Measurements from ENCODE around the gene KCNJ10. TPM values are rescaled to one million over a fixed set of nuclear protein-coding genes. Genes with fewer than 3 reads are reported as not detected.
A peak's percentile ranks its signal among the peaks of the same experiment; 100 is the strongest.

Gene KCNJ10
- total RNA-seq, 1 donor from 2014 or later = not detected

DNA sequence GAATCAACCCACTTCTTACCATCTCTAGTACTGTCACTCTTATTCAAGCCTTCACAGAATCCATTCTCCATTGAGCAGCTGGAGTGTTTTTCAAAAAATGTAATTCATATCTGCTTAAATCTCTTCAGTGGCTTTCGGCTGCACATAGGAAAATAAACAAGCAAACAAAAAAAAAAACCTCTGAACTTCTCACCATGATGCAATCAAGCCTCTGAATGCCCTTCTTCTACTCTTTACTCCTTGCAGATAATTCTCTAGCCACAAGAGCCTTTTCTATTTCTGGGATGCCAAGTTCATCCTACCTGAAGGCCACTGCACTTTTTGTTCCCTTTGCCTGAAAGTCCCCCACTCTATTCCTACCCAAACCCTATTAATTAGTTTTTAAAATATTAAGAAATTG, 52.4 kb downstream of the KCNJ10 start:
- DNase-seq (ENCODE audit: missing footprints) (no peak), ATAC-seq (no peak)
- intact Hi-C loops (cut with DNase I) = no loop called here

DNA sequence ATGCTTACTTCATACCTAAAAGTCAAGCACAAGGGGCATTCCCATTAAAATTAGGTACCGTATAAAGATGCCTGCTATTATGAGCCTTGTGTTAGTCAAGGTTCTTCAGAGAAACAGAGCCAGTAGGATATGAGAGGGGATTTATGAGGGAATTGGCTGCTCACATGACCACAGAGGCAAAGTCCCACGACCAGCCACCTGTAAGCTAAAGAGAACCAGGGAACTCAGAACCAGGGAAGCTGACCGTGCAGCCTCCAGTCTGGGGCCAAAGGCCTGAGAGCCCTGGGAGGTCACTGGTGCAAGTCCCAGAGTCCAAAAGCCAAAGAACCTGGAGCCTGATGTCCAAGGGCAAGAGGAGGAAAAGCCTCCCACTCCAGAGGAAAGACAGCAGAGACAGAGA, 58.2 kb downstream of the KCNJ10 start:
- ATAC-seq (no peak), DNase-seq (ENCODE audit: missing footprints) (no peak)
- intact Hi-C loops (cut with DNase I) = no loop called here

DNA sequence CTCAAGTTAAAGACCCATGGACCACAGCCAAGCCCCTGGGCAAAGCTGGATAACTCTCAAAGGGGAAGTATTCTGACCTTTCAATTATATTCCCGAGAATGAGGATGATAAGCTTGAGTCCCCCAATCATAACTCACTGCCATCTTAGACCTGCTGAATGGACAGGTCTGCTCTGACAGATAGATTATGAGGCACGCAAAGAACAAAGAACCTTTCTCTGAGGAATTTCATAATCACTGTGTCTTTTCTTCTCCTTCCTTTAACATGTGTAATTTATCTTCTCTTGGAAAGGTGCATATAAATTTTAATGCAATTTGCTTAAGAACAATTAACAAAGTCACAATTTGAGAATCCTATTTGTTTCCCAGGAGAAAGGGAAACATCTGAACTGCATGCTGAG, 60.2 kb downstream of the KCNJ10 start:
- no peak for DNase-seq (ENCODE audit: missing footprints)
- ATAC-seq = no peak
- intact Hi-C loops (cut with DNase I) = no loop called here

DNA sequence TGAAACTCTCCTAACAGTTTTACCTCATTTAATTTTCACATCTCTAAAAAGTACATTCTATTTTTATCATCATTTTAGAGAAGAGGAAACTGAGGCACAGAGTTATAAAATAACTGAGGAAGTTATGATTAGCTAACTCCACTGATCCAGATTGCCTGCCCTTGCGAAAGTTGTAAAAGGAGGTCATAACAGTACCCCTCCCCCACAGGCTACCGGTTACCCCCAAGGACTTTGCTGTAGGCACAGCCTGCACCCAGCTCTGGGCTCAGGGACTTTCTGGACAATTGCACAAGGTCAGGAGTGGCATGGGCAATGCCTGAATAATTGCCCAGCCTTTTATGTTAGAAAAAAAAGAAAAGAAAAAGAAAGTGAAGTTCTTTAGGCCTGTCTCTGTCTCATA, 60.9 kb downstream of the KCNJ10 start:
- no peak for DNase-seq (ENCODE audit: missing footprints)
- no peak for ATAC-seq
- intact Hi-C loops (cut with DNase I) = no loop called here

DNA sequence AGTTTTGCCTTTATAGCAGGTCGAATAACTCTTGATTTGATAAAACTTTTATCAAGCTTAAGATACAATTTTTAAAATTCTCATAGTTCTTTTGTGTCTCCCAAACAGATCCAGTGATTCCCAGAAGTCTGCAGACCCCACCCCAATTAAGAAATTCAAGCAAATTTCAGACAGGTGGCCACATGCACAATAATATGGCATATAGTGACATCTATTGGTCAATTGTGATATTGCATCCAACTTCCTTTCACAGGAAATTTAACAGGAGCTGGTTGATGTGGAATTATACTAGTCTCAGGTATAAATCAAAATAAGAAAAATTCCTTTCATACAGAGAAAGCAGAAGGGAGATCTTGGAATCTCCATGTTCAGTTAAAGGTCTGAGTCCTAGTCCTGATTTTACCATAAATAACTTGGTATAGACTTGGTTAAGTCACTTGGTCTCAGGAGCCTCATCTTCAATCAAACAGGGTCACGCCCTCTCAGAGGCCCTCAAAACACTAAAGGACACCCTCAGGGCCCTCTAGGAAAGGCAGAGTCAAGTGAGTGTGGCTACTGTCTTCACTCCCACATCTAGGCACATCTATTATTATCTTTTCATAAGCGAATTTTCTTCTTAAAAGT, 62.3 kb downstream of the KCNJ10 start:
- intact Hi-C loops (cut with DNase I) = loop anchor here (1.0 to 2.0 kb wide), 2 partner anchors 71 to 209 kb away; no protein-coding TSS in a partner anchor
- no peak for DNase-seq (ENCODE audit: missing footprints)
- no peak for ATAC-seq

DNA sequence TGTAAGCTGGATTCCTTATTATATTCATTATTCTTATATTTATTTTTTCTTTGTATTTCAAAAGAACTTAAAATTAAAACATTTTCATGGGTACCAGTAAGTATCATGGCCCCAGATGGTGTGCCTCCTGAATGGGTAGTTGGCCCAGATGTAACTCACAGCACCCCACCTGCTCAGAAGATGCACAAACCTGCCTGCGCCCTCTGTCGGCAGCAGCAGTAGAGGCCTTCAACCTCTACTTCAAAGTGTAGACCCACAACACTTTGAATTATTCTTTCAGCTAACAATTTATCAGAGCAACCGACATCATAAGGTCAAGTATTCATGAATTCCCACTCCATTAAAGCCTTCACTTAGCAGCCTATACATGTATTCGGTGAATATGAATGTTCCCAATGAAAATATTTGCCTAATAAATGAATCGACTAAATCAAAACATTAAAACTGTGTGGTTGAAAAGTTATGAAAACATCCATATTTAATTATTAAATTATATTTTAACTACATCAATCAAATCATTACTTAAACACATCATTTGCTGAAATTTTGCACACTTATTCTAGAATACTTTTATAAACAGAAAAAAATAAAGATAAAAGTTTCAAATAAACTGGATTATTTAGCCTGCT, 63.5 kb downstream of the KCNJ10 start:
- intact Hi-C loops (cut with DNase I) = loop anchor here (2.0 kb wide), 1 partner anchor 208 kb away; no protein-coding TSS in a partner anchor
- peak; percentile 57 for ATAC-seq
- DNase-seq (ENCODE audit: missing footprints) = peak; percentile 83

DNA sequence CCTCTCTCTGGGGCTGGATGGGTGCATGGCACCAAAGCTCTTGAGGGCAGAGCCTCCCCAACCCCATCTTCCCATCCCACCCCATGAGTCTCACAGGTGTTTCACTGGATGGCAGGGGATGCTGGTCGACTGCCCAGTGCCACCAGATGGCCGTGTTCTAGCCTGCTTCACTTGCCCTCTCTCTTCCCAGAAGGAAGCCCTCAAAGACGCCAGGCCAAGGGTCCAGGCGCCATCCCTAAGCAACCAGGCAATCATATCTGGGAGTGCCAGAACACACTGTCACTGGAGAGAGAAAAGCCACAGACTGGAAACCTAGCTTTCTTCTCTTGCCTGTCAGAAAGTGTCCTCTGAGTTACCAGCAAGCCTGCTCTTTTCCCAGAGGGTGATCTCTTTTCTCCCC, 64.9 kb downstream of the KCNJ10 start:
- no peak for ATAC-seq
- no peak for DNase-seq (ENCODE audit: missing footprints)
- intact Hi-C loops (cut with DNase I) = no loop called here

DNA sequence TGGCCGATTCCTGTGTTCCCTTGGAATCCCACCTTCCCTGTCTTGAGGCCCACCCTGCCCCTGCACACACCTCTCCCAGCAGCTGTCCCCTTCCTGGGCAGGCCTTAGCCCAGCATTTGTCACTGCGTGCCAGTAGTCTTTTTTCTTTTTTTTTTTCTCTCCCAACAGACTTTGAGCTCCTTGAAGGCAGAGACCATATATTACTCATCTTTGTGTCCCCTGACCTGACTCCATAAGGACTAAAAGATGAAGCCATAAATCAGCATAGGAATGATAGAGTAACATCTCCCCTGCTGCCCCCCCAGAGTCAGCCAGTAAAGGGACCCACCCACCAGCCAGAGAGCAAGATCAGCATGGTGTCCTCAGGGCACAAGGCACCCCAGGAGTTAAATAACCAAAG, 65.5 kb downstream of the KCNJ10 start:
- no peak for ATAC-seq
- intact Hi-C loops (cut with DNase I) = no loop called here
- no peak for DNase-seq (ENCODE audit: missing footprints)

DNA sequence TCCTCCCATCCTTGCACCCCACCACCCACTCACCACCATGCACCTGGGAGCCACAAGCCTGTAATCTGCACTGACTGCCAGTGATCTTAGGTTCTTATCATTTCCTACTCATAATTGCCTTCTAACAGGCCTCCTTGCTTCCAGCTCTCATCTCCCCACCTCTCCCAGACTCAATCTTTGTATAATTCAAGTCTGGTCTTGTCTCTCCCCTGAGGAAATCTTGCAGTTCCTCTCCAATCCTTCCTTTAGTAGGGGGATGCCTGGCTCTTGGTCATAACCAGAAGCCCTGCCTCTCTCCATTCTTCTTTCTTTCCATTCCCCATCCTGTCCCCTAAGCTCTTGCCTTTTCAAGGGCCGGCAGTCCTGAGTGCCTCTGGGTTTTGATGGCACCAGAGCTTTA, 66.0 kb downstream of the KCNJ10 start:
- no peak for ATAC-seq
- DNase-seq (ENCODE audit: missing footprints) = no peak
- intact Hi-C loops (cut with DNase I) = no loop called here

DNA sequence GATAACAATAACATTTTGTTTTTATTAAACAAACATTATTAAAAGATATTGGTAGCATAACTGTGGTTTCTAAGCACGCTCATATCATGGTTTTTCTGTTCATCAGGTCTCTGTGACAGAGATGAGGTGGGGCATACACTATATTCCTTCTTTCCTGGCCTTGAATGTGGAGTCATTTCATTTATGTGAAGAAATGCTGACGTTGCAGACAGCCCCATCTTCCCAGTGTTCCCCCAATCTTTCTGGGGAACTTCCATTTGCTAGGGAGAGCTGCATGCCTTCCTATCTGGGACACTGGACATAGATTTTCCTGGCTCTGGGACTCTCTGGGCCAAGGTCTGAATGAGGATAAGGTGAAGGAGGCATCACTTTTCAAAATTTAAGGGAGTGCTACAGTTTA, 68.5 kb downstream of the KCNJ10 start:
- intact Hi-C loops (cut with DNase I) = no loop called here
- ATAC-seq (no peak), DNase-seq (ENCODE audit: missing footprints) (no peak)

DNA sequence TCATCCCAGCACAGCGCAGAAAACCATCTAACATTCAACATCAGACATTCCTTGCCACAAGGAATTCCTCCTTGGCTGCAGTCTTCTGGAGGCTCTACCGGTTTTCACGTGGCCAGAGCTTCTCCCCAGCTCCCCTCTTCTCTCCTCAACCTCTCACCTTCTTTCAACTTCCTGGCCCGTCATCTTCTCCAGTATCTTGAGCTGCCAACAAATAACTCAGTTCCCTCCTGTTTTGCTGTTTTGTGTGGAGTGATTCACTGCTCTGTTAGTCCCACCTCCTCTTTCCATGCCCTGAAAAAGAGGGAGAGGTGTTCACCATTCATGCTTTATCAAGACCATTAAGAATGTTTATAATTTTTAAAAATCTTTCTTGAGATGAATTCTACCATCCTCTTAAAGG, 70.8 kb downstream of the KCNJ10 start:
- intact Hi-C loops (cut with DNase I) = no loop called here
- no peak for ATAC-seq
- no peak for DNase-seq (ENCODE audit: missing footprints)

DNA sequence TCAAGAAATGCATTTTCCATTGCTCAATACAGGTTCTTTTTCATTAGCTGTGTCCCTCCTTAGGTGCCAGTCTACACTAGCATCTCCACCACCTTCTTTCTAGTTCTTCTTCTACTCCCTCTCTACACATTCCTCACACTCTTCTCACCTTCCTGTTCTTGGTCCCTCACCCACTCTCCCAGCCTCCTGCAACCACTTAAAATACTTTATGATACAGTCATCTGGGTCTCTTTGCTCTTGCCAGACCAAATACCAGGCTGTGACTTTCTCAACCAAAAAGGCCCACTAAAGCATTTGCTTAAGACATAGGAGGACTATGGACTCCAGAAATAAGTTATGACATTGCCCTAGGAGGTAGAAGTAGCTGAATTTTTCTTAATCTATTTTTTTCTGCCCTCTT, 73.3 kb downstream of the KCNJ10 start:
- DNase-seq (ENCODE audit: missing footprints) (no peak), ATAC-seq (peak; percentile 70)
- intact Hi-C loops (cut with DNase I) = no loop called here

DNA sequence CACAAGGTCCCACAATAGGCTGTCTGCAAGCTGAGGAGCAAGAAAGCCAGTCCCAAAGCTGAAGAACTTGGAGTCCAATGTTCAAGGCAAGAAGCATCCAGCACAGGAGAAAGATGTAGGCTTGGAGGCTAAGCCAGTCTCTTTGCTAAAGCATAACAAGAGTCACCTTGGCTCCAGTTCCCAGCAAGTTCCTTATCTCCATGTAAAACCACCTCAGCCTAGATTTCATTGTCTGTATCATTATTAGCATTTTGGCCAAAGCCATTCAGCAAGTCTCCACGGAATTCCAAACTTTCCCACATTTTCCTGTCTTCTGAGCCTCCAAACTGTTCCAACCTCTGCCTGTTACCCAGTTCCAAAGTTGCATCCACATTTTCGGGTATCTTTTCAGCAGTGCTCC, 75.1 kb downstream of the KCNJ10 start:
- intact Hi-C loops (cut with DNase I) = no loop called here
- DNase-seq (ENCODE audit: missing footprints) (no peak), ATAC-seq (no peak)

DNA sequence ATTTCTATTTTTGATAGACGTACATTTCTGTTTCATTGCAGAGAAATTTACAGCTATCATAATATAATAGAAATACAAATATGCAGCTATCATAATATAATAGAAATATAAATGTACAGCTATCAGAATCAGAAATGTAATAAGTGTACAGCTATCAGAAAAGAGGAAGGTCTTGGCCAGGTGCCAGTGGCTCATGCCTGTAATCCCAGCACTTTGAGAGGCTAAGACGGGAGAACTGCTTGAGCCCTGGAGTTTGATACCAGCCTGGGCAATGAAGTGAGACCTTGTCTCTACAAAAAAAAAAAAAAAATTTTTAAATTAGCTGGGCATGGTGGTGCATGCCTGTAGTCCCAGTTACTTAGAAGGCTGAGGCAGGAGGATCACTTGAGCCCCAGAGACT, 76.0 kb downstream of the KCNJ10 start:
- DNase-seq (ENCODE audit: missing footprints) (no peak), ATAC-seq (no peak)
- intact Hi-C loops (cut with DNase I) = no loop called here

DNA sequence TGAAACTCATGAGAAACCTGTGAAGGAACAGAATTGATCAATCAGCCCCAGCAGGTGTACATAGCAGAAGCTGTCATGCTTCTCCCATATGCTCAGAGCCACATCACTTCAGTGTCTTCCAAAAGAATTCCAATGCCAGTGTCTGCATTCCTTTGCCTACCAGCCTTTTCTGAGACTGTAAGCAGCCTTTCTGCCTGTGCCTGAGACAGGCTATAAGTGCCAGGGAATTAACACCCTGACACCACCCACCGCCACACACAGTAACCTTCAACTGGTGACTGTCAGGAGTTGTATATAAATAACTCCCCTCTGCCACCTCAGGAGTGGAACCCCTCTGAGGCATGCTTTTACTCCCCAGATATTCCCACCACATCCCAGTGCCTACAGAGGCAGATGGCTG, 77.8 kb downstream of the KCNJ10 start:
- DNase-seq (ENCODE audit: missing footprints) (no peak), ATAC-seq (peak; percentile 61)
- intact Hi-C loops (cut with DNase I) = no loop called here

DNA sequence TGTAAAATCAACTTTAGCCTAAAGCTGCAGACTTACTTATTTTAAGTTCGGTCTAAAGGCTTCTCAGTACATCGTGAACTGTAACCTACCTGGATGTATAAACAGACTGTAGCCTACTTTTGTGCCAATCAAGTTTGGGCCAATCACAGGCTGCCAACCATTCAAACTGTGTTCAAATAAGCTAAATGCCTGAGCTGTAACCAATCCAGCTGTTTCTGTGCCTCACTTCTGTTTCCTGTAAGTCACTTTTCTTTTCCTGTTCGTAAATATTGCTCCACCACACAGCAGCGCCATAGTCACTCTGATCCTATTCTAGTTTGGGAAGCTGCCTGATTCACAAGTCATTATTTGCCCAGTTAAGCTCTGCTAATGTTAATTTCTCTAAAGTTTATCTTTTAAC, 78.4 kb downstream of the KCNJ10 start:
- no peak for ATAC-seq
- intact Hi-C loops (cut with DNase I) = no loop called here

DNA sequence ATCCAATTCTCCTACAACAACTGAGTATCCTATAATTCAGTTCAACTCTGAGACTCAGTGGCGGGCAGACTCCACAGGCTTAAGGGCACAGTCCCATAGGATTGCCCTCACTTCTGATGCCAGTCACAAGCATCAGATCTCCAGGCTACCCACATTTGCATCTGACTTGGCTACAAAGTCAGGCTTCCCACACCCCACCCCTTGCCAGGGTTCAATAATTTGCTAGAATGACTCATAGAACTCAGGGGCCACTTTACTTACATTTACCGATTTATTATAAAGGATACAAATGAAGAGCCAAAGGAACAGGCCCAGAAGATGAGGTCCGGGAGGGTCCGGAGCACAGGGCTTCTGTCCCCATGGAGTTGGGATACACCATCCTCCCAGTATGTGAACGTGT, 80.0 kb downstream of the KCNJ10 start:
- ATAC-seq = no peak

More for the DNA sequence above, 78.4 kb downstream of the KCNJ10 start:
- DNase-seq (ENCODE audit: missing footprints) = no peak

DNA sequence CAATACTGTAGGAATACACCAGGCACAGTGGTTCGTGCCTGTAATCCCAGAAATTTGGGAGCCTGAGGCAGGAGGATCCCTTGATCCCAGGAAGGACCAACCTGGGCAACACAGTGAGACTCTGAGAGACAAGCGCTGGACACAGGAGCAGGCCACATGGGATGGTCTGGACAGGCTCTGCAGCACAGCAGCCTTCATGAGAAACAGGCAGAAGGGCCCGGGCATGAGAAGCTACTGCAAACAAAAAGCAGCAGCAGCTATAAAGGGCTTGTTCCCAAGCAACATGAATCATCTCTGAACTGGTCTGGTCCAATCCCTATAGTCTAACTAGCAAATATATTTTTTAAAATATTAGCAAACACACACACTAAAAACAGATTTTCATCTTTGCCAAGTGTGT, 80.4 kb downstream of the KCNJ10 start:
- ATAC-seq (no peak), DNase-seq (ENCODE audit: missing footprints) (no peak)
- intact Hi-C loops (cut with DNase I) = no loop called here

More for the DNA sequence above, 80.0 kb downstream of the KCNJ10 start:
- DNase-seq (ENCODE audit: missing footprints) = no peak
- intact Hi-C loops (cut with DNase I) = no loop called here

DNA sequence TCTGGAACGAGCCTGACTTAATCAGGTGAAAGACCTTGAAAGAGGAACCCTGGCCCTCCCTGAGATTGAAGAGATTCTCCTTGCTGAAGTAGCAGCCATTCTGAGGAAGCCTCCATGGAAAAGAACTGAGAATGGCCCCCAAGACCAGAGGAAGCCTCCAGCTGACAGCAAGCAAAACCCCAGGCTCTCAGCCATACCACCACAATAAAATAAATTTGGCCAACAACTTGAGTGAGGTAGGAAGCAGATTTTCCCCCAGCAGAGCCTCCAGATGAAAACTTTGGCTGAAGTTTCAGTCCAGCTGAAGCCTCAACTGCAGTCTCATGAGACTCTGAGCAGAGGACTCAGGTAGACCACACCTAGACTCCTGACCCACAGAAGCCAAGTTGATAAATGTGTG, 82.0 kb downstream of the KCNJ10 start:
- no peak for DNase-seq (ENCODE audit: missing footprints)

DNA sequence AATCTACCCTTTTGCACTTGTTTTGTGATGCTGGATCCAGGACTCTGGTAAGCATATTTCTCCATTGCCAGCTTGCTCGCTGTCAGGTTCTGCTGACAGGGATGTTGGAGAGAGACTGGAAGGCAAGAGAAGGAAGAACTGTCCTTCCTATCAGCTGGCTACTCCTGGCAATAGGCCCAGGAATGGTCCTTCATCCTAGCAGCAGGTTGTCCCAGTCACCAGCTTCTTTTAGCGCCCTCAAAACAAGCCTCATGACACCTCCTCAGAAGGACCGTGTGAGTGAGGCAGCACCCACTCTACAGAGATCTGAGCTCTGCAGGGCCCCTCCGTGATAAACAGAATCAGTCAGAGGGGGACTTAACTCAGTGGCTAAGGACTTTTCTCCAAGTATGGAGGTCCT, 82.8 kb downstream of the KCNJ10 start:
- DNase-seq (ENCODE audit: missing footprints) = no peak
- intact Hi-C loops (cut with DNase I) = no loop called here
- no peak for ATAC-seq

More for the DNA sequence above, 82.0 kb downstream of the KCNJ10 start:
- ATAC-seq = no peak
- intact Hi-C loops (cut with DNase I) = no loop called here

DNA sequence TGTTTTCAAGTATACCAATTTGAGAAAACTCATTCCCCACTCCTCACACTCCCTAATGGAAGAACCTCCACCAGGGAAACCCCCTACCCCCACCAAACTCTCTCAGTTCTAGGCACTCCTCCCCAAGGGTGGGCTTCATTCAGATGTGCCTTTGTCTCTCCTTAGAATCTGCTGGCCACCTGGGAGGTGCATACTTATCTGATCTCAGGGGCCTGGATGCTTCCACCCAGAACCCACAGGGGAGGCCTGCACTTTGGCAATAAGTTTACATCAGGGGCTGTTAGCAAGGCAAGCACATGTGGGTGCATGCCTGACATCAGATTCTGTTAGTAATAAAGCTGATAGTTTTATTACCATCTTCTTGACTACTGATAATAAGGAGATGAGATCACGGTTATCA, 83.4 kb downstream of the KCNJ10 start:
- ATAC-seq (no peak), DNase-seq (ENCODE audit: missing footprints) (no peak)
- intact Hi-C loops (cut with DNase I) = no loop called here

Measured in Right ventricle myocardium inferior (tissue), 1 donor.